Stimulated activated CD4-positive, alpha-beta T cell treated with anti-CD3 and anti-CD28 coated beads, Interleukin-4, amount 100 ng/mL, for 1 hour (primary cell): ENCODE measurements around the gene DPP6.

Experiments used
- DNase-seq: peaks from one replicate; pipeline ENCODE4 v3.0.0-alpha.2; 2020

The DPP6 gene

DNA sequence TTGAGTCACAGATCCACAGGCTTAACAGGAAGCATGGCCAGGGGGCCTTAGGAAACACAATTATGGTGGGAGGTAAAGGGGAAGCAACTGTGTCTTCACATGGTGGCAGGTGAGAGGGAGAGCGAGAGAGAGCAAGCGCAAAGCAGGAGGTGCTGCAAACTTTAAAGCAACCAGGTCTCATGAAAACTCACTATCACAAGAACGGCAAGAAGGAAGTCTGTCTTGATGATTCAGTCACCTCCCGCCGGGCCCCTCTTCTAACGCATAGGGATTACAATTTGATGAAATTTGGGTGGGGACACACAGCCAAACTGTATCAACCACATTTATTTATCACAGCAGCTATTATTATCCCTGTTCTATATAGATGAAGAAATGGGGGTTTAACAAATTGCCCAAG, 201.6 kb downstream of the DPP6 start:
- no peak for DNase-seq

DNA sequence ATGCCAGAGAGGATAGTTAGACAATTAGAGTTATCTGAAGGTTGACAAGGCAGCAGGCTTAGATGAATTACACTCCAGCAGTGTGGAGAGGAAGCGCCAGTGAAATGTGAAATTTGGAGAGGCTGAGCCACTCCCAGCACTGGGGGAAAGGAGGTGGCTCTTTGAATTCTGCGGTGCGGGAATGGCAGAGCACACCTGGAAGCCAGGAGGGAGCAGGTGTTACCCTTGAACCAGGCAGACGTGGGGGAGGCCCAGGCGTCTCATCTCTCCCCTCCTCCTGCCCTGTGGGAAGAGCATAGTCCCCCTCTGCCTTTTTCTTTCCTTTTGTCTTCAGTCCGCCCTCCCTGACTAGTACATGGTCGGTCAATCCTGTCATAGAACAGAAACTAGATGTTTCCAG, 203.1 kb downstream of the DPP6 start:
- no peak for DNase-seq

DNA sequence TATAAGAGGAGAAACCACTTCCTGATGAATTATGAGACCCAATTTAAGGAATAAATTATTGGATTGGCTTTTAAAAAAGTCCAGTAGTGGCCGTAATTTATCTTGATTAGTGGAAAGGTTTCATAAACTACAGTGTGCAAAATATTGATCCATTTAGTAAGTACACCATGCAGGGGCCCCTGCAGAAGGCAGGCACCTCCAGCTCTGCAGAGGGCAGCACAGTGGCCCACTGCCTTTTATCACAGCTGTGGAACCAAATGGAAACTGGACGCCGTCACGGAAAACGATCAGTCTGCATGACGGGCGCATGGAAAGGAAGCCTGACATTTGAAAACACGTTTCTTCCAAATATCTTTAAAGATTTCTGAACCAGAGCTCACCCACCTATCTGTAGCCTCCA, 204.0 kb downstream of the DPP6 start:
- DNase-seq = no peak

DNA sequence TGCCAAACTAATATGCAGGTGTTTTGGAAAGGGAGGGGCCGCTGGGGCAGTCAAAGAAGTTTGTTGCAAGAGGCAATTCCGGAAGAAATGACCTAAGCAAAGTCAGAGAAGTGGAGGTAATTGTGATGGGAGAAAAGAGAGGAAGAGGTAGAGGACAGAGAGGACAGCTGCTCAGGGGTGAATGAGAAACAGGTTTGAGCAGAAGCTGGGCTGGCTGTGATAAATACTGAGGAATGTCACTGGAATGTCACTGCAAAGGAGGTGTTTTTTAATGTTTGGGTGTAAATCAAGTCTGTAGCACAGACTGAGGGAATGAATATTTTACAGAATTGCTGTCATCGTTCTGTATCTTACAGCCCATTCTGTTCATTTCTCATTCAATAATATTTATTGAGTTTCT, 207.2 kb downstream of the DPP6 start:
- DNase-seq = no peak

DNA sequence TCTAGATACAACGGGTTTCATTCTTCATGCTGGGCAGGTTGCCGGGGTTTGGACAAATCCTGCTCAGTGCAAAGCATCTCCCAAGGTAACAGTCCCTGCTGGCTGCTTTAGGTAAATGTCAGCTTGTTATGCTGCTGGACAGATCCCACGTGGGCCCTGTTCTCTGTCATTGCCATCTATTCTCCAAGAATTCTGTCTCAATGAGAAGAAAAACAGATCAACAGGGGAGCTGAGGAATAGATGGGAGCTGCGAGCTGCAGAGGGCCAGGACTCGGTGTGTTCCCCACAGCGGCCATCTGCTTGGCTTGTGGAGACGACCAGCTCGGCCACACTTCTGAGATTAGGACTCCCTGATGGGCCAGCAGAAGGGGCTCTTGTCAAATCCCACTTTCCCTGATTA, 235.2 kb downstream of the DPP6 start:
- DNase-seq = no peak

DNA sequence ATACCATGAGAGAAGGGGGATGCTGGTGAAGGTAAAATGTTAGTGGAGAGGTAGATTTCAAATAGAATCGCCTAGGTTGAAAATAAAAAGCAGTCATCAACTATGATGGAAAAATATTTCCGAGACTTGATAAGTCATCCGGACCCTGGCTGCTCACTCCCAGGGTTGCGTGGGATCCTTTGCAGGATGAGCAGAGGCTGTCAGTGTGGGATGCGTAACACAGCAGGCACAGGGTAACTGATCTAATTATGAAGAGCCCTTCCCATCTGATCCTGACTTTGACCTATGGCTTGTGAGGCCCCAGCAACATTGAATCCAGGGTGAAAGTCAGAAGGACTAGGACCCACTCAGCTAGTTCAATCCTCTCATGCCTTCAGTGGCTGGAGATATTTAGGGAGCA, 236.9 kb downstream of the DPP6 start:
- DNase-seq = no peak

DNA sequence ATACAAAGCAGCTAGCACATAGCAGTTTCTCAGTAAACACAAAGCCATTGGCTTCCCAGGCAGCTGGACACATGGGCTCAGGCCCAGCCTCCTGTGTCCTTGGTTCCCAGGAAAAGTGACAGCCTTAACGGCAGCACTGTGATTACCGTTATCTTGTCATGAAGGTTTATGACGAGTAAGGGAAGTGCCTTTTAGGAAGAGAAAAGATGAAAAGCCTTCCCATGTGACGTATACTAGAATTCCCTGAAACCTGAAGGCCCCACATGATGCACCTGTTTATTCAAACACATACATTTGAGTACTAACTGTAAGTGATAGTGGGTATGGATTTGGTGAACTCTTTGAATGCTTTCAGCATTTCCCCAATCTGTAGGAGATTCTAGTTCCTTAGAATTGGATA, 244.2 kb downstream of the DPP6 start:
- no peak for DNase-seq

DNA sequence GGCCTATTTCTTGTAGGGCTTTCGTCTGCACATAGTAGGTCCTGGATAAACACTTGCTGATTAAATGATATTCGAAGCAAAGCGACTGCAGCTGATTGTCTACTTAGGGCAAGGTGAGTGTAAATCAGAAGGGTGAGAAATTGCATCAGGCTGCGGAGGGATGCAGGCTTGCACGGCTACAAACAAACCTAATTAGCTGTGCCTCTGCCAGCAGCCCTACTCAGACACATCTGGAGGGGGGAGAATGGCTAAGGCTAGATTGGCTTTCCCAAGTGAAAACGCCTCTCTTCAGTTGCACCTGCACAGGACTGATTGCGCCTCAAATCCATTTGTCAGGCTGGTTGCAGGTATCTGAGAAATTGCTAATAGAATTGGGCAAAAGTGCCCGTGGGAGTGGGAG, 247.5 kb downstream of the DPP6 start:
- DNase-seq = no peak

DNA sequence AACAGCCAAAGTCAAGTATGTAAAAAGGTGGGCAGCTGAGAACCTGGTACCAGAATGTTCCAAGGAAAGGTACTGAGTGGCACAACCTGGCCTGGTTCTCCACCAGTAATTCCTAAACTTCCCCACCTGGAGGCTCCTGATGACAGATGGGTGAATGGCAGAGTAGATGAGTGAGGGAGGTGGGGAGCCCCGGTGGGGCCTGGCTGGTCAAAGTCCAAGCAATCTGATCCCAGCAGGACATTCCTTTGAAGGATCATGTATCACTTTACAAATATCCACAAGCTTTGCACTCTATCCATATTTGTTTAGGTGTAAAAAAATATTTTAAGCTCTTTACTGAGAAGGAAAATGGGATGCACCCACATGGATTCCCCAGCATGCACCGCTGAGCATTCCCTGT, 250.2 kb downstream of the DPP6 start:
- DNase-seq = no peak

DNA sequence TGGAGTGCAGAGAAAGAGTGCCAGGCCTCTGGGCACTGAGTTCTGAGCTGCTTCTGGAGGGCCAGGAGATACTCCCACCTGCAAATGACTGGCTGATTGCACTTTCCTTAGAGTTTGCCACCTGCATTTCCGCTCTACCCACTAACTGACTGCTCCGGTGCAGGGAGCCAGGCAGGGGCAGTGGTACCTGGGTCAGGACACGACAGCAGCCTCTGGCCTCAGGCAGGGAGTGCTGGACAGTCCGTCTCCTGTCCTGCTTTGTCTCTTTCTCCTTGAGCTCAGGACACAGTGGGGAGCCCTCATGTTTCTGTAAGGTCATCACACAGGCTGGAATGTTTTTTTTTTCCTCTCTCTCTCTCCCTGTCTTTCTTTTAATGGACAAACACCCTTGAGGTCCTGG, 252.0 kb downstream of the DPP6 start:
- no peak for DNase-seq

DNA sequence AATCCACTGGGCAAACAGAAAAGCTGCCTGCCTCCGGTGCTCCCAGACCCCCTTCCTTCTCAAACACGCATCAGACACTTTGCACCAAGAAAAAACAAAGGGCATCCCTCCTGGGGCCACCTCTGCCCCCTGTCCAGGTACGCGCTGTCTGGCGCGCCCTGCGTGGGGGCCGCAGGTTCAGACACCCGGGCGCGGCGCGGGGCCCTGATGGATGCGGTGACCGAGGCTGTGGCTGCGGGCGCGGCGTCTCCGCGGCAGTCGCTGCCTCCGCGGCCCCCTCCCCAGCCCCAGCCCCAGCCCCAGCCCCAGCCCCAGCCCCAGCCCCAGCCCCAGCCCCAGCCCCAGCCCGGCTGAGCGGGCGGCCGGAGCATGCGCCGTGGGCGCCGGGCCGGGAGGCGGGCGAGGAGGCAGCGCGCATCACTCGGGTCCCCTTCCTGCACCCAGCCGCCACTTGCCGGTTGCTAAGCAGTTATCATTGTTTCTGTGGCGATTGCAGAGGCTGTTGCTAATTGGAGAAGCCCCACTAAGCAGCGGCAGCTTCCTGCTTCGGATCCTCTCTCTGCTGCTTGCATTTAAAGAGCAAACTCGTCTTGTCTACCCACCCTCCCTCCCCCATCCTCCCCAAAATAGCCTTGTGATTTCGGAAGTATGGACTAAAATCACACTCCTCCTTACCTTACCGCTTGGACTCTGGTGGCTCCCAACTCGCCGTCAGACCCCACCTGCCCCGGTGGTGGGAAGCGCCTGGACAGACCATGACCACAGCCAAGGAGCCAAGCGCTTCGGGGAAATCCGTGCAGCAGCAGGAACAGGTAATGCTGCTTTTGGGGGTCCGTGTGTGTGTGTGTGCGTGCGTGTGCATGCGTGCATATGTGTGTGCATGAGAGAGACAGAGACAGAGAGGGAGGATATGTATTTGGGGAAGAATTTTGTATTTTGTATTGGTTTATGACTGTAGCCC, 252.8 kb downstream of the DPP6 start:
- DNase-seq = no peak

DNA sequence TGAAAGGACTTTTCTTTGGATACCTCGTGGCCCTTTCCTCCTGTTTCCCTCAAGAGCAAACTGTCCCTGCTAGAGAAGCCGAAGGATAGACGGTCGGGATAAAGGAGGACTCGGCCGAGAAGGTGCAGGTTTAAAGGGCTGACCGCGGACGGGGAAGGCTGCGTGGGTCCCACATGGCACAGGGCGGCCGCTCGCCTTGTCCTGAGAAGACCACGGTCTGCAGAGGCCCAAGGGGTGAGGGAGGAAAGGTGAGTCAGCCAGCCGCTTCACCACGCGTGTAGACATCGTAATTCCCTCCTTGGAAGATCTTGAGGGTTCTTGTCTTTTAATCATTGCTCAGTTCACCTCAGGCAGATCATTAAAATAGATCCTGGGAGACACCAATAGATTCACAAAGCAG, 253.8 kb downstream of the DPP6 start:
- DNase-seq = no peak

DNA sequence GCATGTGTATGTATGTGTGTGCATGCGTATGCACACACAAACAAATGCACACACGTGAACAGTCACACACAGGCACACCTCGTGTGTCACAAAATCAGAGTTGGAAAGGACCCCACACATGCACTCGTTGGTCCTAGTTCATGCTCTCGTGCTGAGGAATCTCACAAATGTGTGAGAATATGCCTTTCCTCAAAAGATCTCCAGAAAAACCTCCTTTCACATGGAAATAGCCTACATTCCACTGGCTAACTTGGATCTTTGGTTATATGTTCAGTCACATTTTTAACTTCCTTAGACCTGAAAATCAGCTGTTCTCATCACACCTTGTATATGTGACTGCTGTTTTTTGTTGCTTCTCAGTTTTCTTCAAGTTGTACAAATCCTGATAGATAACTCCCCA, 256.7 kb downstream of the DPP6 start:
- no peak for DNase-seq

DNA sequence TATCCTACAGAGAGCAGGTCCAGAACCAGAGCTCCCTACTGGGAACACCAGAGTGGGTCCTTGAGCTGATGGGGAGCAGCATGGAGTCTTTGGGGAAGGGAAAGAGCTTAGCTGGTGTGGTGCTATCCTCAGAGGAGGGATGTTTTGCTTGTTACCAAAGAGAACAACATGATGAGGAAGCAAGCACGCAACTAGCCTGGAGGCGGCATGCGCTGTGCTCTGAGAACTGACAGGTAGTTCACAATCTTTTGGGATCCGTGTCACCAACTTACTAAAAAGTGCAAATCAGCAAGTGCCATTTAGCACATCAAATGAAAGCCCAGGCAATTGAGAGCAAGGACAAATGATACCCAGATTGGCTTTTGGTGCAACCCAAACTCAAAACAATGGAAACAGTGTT, 257.9 kb downstream of the DPP6 start:
- DNase-seq = no peak

DNA sequence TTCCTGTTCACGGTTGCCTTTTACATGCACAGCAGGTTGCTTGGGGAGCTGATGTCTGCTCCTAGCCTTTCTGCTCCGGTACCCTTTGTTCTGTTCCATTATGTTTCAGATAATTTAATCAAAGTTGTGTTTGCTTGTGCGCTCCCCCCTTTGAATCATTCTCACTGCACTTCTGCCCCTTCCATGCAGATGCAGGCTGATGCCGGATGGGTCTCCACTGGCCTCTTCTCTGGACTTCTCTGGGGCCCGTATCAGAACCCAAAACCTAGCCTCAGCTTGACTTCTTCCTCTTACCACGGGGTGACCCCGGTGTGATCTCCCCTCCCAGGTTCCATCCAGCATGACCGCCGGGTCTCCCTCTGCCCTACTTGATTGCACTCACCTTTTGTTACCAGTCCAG, 272.0 kb downstream of the DPP6 start:
- DNase-seq = no peak

DNA sequence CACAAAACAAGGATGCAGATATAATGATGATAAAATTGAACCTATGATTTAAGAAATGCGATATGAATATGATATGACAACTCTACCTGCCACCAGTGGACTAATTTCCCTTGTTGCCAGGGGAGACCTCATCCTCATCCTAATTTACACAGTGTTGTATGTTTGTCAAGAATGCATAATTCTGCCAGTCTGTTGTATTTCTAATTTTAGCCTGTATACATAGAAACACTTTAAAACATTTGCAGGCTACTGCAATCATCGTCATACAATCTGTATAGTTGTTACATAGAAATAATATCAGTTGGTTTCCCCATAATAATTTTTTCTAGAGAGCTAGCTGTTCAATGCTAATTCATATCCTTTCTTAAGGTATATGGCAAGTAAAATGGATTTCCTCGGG, 274.2 kb downstream of the DPP6 start:
- no peak for DNase-seq

DNA sequence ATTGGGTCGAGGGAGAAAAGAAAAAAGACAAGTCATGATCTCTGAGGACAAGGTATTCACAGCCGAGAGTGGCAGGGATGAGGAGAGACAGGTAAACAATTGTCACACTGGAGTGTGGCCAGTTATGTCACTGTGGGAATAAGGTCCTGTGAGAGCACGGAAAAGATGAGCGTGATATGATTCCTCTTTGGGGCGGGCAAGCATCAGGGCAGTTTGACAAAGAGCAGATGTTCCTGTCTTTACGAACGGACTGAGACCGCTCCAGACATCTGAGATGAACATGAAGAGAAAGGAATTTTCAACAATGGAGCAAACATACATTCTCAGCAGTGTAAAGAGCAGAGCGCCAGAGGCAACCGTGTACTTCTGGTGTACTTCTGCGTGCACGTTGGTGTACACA, 278.1 kb downstream of the DPP6 start:
- DNase-seq = no peak

DNA sequence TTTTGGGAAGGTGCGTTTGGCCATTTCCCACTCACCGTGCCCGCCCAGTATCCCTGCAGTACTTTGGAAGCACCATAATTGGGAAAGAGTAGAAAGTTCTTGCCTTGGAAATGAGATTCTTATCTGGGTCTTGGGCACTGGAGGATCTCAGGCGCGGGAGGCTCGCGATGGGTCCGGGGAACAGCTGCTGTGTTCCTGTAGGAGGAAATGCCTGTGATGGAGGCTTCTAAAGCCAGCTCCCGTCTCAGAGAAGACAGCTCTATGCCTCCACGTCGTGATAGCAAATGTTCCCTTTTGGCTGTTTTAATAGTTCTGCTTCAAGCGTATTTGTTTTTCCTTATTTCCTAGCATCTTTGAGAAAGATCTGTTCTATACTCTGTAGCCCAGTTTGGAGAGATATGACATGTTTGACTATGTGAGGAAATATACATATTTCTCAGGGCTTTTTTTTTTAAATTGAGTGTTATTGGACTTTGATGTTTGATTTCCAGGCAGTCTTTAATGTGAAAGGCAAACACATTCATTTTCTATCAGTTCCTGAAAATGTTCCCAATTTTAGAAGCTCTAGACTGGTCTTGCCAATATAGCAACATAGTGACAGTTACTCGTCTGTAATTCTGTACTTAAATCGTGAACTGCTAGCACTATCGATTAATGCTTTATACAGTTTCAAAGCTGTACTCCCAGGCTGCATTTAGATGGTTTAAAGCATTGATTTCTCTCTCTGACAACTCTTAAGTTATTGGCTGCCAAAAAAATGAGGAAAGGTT, 280.8 kb downstream of the DPP6 start:
- DNase-seq = no peak

DNA sequence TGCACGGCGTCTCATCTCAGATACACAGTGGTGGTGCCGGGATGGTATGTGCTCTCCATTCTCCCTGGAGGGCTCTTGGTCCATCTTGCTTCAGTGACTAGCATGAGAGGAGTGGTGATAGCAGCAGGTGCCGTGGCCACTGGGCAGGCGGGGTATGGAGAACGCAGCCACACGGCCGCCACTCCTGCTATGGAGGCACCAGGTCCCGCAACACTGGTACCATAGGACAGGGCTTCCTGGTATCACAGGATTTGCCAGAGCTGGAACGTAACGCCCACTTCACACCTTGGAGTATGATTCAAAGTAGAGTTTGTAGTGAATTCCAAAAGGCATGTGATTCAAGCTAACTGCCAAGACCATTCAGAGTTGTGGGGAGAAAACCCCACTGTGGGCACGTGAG, 284.1 kb downstream of the DPP6 start:
- DNase-seq = no peak

DNA sequence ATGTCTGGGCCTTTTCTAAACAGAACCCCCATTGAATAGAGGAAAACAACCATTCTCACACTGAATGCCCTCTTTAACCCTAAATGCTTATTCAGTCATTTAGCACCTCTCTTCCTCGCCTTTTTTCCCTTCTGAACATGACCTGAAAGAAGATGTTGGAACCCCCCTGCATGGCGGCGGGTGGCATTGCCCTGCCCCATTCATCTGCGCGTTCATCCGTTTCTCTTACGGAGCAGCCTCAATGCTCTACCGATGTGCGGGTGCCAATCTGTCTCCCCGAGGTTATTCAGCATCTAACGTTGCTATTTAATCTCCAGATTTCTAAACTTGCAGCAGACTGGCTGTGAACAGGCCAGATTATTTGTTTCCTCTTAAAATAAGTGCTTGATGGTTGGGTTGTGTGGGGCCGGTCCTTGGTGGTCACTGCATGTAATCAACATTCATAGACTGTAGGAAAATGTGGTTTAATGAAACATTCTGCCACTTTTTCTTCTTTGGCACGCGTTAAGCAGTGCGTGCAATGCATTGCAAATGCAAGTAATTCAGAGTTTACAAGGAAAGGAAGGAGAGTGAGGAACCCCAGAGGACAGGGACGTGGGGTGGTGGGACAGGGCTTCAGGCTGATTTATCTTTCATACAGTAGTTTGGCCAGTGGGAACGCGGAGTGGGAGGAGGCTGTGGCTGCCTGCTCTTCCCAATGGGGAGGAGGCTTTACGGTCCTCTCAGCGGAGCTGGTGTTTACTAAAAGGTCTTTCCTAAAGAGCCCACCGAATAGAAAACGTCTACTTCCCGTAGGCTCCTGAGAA, 286.7 kb downstream of the DPP6 start:
- no peak for DNase-seq

DNA sequence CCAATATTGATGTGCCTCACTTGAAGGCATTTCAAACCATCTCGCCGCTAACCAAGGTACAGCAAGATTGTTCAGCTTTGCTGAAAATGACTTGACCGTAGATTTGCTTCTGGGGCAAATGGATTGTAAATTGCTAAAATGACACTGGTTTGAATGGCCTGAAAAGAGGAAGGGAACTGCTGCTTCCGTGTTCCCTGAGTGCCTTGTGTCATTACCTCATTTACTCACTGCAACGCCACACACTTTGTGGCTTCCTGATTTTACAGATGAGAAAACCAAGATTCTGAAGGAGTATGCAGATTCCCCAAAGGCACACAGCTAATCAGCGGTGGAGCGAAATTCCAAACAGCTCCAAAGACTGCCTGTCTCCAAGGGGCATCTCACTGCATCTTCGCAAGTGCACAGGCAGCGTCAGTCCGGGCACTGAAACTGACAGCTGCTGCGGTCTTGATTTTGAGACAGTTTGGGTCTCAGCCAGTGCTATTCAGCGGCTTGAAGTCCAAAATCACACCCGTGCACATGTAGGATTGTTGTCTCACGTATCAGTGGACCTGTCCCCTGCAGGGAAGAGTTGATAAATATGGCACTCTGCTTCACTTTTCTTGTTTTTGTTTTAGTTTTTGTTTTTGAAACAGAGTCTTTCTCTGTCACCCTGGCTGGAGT, 290.9 kb downstream of the DPP6 start:
- no peak for DNase-seq

DNA sequence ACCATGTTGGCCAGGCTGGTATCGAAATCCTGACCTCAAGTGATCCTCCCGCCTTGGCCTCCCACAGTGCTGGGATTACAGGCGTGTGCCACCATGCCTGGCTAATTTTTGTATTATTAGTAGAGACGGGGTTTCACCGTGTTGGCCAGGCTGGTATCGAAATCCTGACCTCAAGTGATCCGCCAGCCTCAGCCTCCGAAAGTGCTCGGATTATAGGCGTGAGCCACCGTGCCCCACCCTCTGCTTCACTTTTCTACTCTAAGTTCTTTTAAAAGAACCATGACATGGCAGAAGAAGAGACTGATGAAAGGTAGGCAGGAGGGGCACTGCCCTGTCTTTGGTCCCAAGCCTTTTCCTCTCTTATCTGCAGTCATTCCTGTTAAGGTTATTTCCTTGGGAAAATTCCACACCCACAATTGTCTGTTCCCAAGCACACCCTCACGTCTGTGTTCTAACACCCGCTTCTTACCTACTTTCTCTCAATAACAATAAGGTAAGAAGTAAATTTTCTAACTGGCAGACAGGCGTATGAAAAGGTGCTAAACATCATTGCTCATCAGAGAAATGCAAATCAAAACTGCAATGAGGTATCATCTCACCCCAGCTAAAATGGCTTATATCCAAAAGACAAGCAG, 291.7 kb downstream of the DPP6 start:
- DNase-seq = no peak
